HG02642 (cell line): Measurements from ENCODE around the gene PALM.
"Not testable (repeated sequence)": the region's sequence is repeated elsewhere in the genome, so short reads cannot be mapped to it uniquely, and the experiment has no call there.

Experiments
- ATAC-seq: cut with Tn5 transposase; IDR thresholded peaks from one replicate; pipeline ENCODE4 v1.9.1; 2021; ENCODE audit warnings: mild to moderate bottlenecking; ENCODE audit not compliant: unreplicated experiment, poor library complexity

Gene PALM

DNA sequence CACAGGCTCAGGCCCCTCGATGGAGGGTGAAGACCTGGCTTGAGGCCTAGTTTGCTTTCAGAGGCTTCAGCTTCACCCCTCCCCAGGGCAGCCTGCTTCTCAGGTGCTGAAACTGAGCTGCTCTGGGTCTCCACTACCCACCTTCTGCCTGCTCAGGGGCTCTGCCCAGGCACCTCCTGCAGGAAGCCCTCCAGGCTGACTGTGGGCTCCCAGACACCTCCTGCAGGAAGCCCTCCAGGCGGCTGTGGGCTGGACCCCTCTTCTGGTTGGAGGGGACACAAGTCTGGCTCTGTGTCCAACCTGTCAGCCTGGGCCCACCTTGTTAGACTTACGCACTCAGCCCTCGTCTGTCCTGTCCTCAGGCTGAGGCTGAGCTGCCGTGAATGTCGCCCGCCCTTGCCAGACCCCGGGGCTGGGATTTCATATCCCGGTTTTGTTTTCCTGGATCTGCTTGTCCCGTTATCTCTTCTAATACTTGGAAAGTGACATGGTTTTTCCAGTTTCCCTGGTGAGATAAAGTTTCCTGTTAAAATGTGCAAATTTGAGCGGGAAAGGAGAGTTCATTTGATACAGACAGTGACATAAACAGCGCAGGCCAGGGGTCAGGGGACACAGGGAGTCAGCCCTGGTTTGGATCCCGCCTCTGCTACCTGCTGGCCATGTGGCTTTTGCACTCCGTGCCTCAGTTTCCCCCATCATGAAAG is 21.4 kb downstream of the PALM start:
- ATAC-seq: no peak

GRCh38 chr19:731000-731399 is 22.3 kb downstream of the PALM start:
- ATAC-seq: no peak

- ATAC-seq: no peak
Measured at GRCh38 chr19:732148-733069, 23.7 kb downstream of the PALM start.

DNA sequence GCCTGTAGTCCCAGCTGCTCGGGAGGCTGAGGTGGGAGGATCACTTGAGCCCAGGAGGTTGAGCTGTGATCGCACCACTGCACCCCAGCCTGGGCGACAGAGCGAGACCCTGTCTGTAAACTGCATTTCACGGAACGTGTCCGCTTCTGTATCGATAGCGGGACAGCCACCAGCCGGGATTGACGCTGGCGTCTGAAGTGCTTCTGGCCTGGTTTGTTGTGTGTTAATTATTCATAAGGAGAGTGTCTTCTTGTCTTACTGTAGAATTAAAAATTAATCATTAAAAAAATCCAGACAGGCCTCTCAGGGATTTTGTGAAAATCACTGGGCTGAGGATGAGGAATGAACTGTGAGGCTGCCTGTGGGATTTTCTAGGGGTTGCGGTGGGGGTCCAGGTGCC is 26.0 kb downstream of the PALM start:
- no peak for ATAC-seq

DNA sequence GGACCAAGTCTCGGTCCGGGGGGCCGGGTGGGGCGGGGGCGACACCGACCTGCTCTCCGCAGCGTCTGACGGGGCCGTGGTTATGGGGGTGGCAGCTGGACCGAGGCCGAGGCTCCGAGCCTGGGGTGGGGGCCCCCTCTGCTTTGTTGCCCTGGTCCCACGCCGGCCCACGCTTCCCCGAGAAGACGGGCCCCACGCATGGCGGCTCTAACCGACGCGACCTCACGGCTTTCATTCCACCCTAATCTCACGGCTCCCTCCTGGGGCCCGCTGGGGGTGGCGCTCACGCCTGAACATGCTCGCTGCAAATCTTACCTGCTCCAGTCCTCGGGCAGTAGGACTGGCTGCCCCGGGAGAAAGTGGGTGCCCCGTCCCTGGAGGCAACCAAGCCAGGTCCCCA is 27.4 kb downstream of the PALM start:
- ATAC-seq: no peak

DNA sequence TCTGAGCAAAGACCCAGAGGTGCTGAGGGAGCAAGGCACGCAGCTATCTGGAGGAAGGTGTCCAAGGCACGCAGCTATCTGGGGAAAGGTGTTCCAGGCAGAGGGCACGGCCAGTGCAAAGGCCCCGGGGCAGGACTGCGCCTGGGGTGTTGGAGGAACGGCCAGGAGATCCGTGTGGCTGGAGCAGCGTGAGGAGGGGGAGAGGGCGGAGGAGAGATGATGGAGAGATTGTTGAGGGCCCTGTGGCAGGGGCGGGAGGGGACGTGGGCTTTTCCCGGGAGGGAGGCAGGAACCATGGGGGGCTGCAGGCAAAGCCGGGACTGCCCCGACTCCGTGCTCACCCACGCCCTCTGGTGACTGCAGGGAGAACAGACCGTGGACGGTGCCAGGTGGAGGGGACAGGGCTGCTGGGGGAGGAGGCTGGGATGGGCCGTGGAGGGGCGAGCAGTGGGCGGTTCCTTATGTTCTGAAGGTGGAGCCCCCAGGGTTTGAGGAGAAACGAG is 28.9 kb downstream of the PALM start:
- no peak for ATAC-seq

DNA sequence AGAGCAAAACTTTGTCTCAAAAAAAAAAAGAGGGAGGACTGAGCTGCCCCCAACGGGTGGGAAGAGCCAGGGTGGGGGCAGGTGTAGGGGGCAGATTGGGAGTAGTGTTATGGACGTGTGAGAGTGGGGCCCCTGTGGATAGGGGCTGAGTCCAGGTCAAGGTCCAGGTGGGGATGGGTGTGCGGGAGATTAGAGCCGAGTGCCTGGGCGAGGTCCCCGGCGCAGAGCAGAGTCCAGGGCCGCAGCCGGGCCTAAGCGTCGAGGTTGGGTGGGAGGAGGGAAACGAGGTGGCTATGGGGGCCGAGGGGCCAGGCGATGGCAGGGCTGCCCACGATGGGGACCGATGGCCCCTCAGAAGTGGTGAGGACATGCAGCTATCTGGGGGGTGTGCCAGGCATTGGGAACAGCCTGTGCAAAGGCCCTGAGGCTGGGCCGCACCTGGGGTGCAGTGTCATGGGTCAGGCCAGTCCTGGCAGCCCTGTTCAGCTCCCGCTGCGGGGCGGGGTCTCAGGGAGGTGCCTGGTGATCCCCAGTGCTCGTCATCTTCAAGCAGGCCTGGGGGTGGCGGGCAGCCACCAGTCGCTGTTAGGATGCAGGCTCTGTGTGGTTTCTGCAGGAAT is 29.9 kb downstream of the PALM start:
- ATAC-seq: no peak

DNA sequence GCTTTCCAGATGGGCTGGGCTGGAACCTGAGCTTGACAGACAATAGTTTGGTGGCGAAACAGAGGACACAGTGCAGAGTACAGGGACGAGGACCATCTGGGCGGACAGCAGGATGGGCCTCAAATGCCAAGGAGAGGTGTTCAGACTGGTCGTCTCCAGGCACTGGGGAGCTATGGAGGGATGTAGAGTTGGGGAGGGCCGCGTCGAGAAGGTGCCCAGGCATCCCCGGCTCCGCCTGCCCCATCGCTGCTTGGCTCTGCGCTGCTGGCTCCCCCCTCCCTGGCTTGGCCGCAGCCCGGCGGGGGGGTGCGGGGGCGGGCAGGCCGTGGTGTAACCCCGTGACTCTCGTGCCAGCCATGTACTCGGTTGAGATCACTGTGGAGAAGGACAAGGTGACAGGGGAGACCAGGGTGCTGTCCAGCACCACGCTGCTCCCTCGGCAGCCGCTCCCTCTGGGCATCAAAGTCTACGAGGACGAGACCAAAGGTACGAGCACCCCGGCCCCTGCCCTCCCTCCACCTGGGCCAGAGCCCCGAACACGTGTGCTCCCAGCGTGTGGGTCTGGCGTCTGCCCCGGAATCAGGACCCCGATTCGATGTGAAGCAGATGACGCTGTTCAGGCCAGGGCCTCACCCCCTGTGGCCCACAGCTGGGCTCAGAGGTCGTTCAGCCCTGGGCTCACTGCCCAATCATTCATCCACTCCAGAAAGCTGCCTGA is 31.4 kb downstream of the PALM start:
- no peak for ATAC-seq

GRCh38 chr19:740816-741505 is 32.2 kb downstream of the PALM start:
- ATAC-seq: not testable (repeated sequence)

DNA sequence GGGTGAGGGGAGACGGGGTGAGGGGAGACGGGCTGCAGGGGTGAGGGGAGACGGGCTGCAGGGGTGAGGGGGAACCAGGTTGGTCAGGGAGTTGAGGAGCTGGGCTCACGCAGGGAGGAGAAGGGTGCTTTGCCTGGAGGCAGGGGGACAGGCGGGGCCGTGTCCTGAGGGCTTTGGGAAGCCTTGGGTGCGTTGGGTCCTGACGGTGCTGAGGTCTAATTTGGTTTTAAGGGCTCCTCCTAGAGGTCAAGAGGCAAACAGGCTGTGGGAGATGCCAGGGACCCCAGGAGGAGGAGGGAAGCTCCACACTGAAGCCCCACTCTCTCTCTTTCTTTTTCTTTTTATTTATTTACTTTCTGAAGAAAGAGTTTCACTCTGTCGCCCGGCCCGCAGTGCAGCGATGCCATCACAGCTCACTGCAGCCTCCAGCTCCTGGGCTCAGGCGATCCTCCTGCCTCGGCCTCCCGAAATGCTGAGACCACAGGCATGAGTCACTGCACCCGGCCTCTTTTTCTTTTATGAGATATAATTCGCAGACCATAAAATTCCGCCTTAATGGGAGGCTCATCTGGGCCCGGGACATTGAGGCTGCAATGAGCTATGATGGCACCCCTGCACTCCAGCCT is 32.9 kb downstream of the PALM start:
- ATAC-seq: no peak

DNA sequence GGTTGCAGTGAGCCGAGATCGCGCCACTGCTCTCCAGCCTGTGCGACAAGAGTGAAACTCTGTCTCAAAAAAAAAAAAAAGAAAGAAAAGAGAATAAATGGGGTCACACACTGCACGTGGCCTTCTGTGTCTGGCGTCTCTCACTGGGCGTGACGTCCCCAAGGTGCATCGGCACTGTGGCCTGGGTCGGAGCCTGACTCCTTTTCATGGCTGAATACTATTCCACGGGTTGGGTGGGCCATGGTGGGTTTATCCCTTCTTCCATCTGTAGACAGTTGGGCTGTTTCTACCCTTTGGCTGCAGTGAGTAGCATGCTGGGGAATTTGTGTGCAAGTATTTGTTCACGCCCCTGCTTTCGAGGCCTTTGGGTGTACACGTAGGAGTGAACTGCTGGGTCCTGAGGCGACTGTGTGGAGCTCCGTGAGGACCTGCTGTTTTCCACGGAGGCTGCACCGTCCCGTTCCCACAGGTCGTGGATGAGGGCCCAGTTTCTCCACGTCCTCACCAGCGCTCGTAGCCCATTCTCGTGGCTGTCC is 33.9 kb downstream of the PALM start:
- ATAC-seq: no peak

DNA sequence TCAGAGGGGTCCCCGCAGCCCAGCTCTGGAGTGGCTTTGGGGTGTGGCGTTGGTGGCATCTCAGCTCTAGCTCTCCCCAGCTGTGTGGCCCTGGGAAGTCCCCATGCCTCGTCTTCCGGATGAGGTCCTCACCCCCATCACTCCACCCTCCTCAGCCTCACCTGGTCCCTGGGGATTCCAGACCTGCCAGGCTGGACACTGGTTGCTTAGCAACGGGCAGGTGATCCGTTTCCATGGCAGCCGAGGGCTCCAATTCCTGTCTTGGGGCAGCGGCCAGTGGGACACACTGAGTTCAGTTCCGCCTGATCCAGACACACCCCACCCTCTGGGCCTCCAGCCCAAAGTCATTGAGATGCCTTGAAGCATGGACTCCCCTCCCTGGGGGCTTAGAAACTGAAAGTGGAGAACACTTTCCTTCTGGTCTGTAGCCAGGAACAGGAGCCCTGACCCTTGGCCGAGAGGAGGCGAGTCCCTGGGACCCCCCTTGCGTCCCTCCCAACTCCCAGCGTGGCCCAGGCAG is 34.5 kb downstream of the PALM start:
- ATAC-seq: no peak

- not testable (repeated sequence) for ATAC-seq
Measured at GRCh38 chr19:745138-745537, 36.4 kb downstream of the PALM start.

DNA sequence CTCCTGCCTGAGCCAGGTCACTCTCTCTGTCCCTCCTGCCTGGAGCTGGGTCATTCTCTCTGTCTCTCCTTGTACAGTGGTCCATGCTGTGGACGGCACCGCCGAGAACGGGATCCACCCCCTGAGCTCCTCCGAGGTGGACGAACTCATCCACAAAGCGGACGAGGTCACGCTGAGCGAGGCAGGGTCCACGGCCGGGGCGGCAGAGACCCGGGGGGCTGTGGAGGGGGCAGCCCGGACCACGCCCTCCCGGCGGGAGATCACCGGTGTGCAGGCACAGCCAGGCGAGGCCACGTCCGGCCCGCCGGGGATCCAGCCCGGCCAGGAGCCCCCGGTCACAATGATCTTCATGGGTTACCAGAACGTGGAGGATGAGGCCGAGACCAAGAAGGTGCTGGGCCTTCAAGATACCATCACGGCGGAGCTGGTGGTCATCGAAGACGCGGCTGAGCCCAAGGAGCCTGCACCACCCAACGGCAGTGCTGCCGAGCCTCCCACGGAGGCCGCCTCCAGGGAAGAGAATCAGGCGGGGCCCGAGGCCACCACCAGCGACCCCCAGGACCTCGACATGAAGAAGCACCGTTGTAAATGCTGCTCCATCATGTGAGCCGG is 37.6 kb downstream of the PALM start:
- ATAC-seq: no peak

DNA sequence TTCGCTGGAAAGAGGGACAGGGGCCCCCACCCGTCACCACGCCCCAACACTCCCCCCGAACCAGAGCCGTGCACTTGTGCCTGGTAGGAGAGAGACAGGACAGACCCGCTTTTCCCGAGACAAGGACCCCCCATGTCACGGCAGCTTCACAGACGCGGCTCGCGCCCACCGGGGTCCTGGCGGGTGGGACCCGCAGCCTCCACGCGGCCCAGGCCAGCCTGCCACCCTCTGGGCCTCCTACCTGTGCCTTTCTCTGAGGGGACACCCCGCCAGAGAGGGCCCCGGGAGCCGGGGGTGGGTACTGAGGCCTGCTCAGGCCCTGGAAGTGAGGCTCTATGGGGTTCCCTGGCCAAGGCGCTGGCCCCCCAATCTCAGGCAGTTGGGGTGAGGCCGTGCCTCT is 38.2 kb downstream of the PALM start:
- no peak for ATAC-seq

DNA sequence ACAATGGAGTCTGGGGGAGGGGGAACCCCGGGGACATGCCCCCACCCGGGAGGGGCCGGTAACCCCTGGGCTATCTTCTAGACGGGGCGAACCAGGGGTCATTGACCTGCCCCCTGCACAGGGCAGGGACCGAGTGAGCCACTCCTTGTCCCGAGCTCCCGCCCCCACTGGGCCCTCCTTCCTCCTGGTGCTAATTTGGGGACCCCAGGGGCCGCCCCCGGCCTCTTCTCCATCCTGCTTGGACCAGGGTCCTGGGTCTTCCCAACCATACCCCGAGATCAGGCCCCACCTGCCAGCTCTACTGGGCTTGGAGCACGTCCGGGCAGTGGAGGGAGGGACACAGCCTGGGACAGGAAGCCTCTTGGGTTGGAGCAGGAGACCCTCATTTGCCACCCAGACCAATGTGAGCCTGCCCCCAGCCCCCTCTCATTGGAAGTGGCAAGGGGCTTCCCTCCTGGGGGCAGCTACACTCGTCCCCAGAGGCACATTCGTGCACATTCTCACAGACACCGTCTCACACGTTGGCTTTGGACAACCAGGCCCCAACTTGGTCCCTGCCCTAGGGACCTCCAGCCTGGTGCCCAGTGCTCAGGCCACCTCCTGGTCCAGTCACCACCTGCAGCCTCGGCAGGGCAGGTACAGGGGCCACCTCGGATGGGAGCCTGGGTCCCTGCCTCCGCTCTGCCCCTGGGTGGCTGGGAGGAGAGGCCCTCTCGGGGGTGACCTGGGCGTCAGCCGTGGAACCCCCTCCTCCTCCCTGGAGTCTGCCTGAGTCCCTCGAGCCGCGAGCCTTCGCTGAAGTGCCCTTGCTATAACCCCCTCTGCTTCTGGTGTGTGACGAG is 38.9 kb downstream of the PALM start:
- ATAC-seq: no peak

DNA sequence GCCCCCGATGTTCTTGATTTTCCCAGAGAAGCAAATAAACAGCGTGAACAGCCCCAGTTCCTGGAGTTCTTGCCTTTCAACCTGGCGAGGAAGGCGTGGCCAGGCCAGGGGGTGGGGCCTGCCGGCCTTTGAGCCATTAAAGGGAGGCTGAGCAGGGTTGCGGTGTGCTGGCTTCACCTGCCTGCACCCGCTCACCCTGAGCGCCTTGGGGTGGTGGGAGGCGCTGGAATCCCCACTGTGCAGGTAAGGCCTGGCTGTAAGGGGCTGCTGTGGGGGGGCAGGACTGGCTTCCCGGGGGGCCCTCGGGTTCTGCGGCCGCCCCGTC is 39.5 kb downstream of the PALM start:
- no peak for ATAC-seq

- ATAC-seq: no peak
Measured at GRCh38 chr19:749811-750210, 41.1 kb downstream of the PALM start.
